ENCODE data around the gene THAP10. TPM values are rescaled to one million over a fixed set of nuclear protein-coding genes. Genes with fewer than 3 reads are reported as not detected.
A peak's percentile ranks its signal among the peaks of the same experiment; 100 is the strongest.

THAP10 gene
- total RNA-seq, 2 donors from 2014 or later: 1.3 to 3.0 TPM

DNA sequence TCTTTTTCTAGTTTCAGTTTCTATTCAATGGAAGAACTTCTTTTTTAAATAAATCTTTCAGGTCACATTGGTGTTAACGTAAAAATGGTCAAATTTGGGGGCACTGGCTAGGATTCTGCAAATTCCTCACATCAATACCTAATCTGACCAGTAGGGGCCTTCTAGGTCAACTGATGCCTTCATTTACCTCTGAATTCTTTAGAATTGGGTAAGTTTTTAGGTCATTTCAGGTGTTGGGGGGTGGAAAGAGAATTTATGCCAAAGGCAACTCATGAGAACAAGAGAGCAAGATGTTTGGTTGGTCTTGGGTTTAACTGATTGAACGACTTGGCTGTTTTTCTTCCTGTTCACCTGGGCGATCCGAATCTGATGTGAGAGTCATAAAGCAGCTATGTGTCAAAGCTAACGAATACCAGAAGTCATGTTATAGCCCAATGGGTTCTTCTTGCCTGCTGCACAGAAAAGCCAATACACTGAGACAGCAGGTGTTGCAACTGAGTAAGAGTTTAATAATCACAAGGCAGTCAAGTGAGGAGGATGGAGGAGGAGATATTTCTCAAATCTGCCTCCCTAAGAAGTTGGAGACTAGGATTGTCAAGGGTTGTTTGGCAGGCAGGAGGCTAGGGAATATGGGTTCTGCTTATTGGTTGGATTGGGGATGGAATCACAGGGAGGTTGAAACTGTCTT, 15.7 kb upstream of the THAP10 start:
- DNase-seq: no peak
- 81% methylated on average over 5 of the region's 5 CpGs for WGBS, 2 donors
- Histone ChIP-seq H3K36me3 (replicated peaks in 1 of 2; ENCODE audit: insufficient read depth in 1 of 2, low read depth in 2 of 2) (no peaks in the 10 kb centered on the region), H3K9me3 (peaks cover 0 to 18% (median 0%) of the 10 kb centered on the region in 3 donors), H3K4me1 (no peaks in the 10 kb centered on the region), H3K4me3 (no peak overlapping the region), H3K27me3 (no peaks in the 10 kb centered on the region), H3K27ac (no peak overlapping the region)
- no peak for ATAC-seq
- intact Hi-C loops (cut with DNase I): no loop called here
- no peak for TF ChIP-seq POLR2A (IDR thresholded peaks at IDR 0.05)
- TF ChIP-seq, protein P1, sequence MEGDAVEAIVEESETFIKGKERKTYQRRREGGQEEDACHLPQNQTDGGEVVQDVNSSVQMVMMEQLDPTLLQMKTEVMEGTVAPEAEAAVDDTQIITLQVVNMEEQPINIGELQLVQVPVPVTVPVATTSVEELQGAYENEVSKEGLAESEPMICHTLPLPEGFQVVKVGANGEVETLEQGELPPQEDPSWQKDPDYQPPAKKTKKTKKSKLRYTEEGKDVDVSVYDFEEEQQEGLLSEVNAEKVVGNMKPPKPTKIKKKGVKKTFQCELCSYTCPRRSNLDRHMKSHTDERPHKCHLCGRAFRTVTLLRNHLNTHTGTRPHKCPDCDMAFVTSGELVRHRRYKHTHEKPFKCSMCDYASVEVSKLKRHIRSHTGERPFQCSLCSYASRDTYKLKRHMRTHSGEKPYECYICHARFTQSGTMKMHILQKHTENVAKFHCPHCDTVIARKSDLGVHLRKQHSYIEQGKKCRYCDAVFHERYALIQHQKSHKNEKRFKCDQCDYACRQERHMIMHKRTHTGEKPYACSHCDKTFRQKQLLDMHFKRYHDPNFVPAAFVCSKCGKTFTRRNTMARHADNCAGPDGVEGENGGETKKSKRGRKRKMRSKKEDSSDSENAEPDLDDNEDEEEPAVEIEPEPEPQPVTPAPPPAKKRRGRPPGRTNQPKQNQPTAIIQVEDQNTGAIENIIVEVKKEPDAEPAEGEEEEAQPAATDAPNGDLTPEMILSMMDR (IDR thresholded peaks at IDR 0.05): no peak

DNA sequence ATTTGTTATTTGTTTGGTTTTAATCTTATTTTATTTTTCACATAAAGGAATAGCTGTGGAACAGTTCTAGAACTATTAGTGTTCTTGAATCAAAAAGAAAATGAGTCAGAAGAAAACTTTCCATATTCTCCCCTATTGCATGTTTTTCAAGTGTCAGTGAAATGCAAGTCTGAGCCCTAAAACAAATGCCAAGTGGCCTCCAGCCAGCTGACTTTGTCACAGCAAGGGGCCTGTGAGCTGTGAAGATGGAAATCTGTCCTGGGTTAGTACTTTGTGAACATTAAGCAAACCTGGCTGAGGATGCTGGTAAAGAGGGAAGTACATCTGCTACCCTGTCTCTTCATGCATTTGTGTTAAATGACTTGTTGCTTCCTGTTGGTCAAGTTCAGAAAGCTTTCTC, 14.6 kb upstream of the THAP10 start:
- ATAC-seq: no peak
- Histone ChIP-seq H3K27me3 (no peaks in the 10 kb centered on the region), H3K4me1 (no peaks in the 10 kb centered on the region), H3K36me3 (replicated peaks in 1 of 2; ENCODE audit: insufficient read depth in 1 of 2, low read depth in 2 of 2) (no peaks in the 10 kb centered on the region), H3K4me3 (no peak overlapping the region), H3K27ac (no peak overlapping the region), H3K9me3 (peaks cover 0 to 18% (median 0%) of the 10 kb centered on the region in 3 donors)
- DNase-seq: no peak
- intact Hi-C loops (cut with DNase I): no loop called here
- TF ChIP-seq POLR2A (IDR thresholded peaks at IDR 0.05): no peak
- TF ChIP-seq, protein P1 (IDR thresholded peaks at IDR 0.05): no peak

DNA sequence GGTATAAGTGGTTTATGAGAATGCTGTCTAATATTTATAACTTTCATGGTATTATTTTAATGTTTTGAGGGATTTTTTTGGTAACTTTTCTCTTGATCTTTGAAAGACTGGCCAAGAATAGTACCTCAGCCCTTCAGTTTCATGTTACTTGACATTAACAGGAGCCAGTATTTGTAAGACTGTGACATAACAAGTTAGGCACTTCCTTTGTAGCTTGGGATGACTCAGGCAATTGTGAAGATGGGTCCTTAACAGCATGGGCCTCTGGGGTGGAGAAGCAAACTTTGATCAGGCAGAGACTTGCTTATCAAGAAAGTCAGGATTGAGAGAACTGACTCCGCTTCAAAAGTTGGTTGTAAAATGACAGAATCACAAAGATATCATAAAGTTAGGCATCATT, 9.9 kb upstream of the THAP10 start:
- ATAC-seq (no peak), DNase-seq (no peak)
- H3K9me3 ChIP-seq: peaks cover 0 to under 1% (median 0%) of the 10 kb centered on the region in 3 donors
- WGBS, 2 donors: 96 to 100% methylated on average over 1 of the region's 1 CpG
- no peaks in the 10 kb centered on the region for H3K36me3 ChIP-seq (replicated peaks in 1 of 2; ENCODE audit: insufficient read depth in 1 of 2, low read depth in 2 of 2)
- H3K27ac ChIP-seq: no peak overlapping the region
- H3K4me3 ChIP-seq: no peak overlapping the region
- H3K27me3 ChIP-seq: no peaks in the 10 kb centered on the region
- no peaks in the 10 kb centered on the region for H3K4me1 ChIP-seq
- intact Hi-C loops (cut with DNase I): no loop called here
- no peak for TF ChIP-seq POLR2A (IDR thresholded peaks at IDR 0.05)

DNA sequence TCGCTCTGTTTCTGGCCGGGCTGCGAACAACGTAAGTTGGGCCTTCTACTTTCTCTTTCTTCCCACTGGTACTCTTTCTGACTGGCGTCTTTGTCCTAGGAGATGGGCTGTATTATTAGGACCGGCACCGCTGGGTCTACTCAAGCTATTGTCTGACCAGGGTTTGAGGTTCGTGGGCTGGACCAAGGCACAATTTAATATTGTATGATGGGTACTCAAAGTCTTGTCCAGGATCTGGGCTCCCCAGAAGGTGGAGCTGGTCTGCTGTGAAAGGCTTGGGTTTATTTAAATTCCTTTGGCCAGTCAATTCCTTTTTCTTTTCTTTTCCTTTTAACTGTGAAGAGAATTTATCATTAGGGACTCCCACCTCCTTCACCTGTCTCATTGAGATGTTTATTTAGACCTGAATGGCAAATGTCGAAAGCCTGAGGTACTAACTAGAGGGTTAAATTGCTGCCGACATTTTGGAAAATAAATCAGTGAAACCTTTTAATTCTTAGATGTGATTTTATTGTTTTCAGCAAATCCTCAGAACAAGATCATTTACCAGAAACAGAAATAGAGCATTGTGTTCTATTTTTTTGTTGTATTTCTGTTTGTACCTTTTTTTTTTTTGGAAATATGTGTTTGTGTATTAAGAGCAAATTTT, 803 bp upstream of the THAP10 start:
- Histone ChIP-seq H3K27me3 (no peaks in the 10 kb centered on the region), H3K36me3 (replicated peaks in 1 of 2; ENCODE audit: insufficient read depth in 1 of 2, low read depth in 2 of 2) (no peaks in the 10 kb centered on the region), H3K4me3 (peak overlapping the region; percentile 1 to 82), H3K4me1 (peaks cover 15% of the 10 kb centered on the region), H3K9me3 (no peaks in the 10 kb centered on the region), H3K27ac (peak overlapping the region; percentile 42 to 67 (median 64))
- ATAC-seq (no peak), DNase-seq (peak in 1 of 4 donors; percentile 15)
- intact Hi-C loops (cut with DNase I): no loop called here
- TF ChIP-seq POLR2A (IDR thresholded peaks at IDR 0.05): no peak
- TF ChIP-seq, protein P1 (IDR thresholded peaks at IDR 0.05): peak in 5 of 7 experiments; percentile 7 to 47 (median 33)
- 3 to 6% methylated on average over 10 of the region's 10 CpGs for WGBS, 2 donors

DNA sequence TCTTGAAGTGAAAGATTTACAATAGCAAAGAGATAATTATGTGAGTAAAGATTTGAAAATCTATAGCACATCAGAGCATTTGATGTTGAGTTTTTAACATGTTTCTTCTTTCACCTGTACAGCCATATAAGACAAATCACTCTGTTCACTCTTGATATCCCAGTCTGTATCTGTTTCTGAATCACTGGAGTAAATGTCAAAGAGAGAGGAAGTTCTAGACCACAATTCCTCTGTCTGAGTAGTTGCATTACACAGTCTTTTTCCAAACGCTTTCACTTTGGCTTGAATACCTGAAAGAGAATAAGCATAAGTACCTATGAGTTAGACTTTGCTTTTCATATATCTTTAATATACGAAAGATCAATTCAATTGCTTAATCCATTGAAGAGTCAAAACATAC, 9.9 kb downstream of the THAP10 start:
- Histone ChIP-seq H3K9me3 (no peaks in the 10 kb centered on the region), H3K27ac (no peak overlapping the region), H3K36me3 (replicated peaks in 1 of 2; ENCODE audit: insufficient read depth in 1 of 2, low read depth in 2 of 2) (no peaks in the 10 kb centered on the region), H3K27me3 (no peaks in the 10 kb centered on the region), H3K4me3 (no peak overlapping the region), H3K4me1 (no peaks in the 10 kb centered on the region)
- ATAC-seq: no peak
- no peak for DNase-seq
- intact Hi-C loops (cut with DNase I): no loop called here
- 72 to 91% methylated on average over 2 of the region's 2 CpGs for WGBS, 2 donors
- TF ChIP-seq POLR2A (IDR thresholded peaks at IDR 0.05): no peak
- TF ChIP-seq, protein P1 (IDR thresholded peaks at IDR 0.05): no peak
